Measurements from ENCODE around the gene LCA5L.

LCA5L gene

GRCh38 chr21:39359382-39359781 lies 86.2 kb downstream of the LCA5L start:
- no peak for DNase-seq (ENCODE audit: low read depth in 2 of 2, low spot score in 1 of 2)

Measured in stimulated activated CD8-positive, alpha-beta memory T cell treated with anti-CD3 and anti-CD28 coated beads, Interleukin-4, amount 100 ng/mL, for 1 hour (primary cell).